Measurements from ENCODE around the gene LRIT1.

Gene LRIT1

GRCh38 chr10:84184517-84184916 is 56.8 kb downstream of the LRIT1 start:
- no peak overlapping the region for H3K27ac ChIP-seq
- no peaks in the 10 kb centered on the region for H3K27me3 ChIP-seq (ENCODE audit: control insufficient read depth, insufficient read depth, low read length)
- H3K36me3 ChIP-seq (ENCODE audit: control insufficient read depth, insufficient read depth, low read length) = no peaks in the 10 kb centered on the region
- no peaks in the 10 kb centered on the region for H3K79me2 ChIP-seq
- H3K9ac ChIP-seq = no peak overlapping the region
- no peak overlapping the region for H2AFZ ChIP-seq
- no peaks in the 10 kb centered on the region for H3K4me1 ChIP-seq
- TF ChIP-seq, protein P1, sequence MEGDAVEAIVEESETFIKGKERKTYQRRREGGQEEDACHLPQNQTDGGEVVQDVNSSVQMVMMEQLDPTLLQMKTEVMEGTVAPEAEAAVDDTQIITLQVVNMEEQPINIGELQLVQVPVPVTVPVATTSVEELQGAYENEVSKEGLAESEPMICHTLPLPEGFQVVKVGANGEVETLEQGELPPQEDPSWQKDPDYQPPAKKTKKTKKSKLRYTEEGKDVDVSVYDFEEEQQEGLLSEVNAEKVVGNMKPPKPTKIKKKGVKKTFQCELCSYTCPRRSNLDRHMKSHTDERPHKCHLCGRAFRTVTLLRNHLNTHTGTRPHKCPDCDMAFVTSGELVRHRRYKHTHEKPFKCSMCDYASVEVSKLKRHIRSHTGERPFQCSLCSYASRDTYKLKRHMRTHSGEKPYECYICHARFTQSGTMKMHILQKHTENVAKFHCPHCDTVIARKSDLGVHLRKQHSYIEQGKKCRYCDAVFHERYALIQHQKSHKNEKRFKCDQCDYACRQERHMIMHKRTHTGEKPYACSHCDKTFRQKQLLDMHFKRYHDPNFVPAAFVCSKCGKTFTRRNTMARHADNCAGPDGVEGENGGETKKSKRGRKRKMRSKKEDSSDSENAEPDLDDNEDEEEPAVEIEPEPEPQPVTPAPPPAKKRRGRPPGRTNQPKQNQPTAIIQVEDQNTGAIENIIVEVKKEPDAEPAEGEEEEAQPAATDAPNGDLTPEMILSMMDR (IDR thresholded peaks at IDR 0.05) = no peak
- H3K4me2 ChIP-seq (ENCODE audit: low read length) = no peak overlapping the region
- no peaks in the 10 kb centered on the region for H3K9me3 ChIP-seq (ENCODE audit: control insufficient read depth, low read length)
- H3K4me3 ChIP-seq (ENCODE audit: low read depth, low read length) = no peak overlapping the region

DNA sequence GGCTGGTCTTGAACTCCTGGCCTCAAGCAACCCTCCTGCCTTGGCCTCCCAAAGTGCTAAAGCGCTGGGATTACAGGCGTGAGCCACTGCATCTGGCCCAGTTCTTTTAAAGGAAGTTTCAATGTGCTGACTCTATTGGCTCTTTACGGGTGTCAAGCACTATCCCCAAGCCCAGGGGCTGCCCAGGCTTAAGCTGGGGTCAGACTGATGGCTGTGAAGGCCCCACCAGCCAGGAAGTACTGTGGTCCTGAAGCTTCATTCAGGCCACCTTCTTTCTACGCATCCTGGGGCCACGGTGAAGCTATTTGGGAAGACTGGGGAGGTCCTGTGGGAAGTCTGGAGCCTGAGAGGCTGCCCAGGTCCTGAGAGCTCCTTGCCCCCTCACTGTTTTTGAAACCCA is 59.7 kb downstream of the LRIT1 start:
- no peak overlapping the region for H3K27ac ChIP-seq
- no peak overlapping the region for H3K9ac ChIP-seq
- no peaks in the 10 kb centered on the region for H3K79me2 ChIP-seq
- no peaks in the 10 kb centered on the region for H3K9me3 ChIP-seq (ENCODE audit: control insufficient read depth, low read length)
- TF ChIP-seq, protein P1 (IDR thresholded peaks at IDR 0.05) = no peak
- H3K4me3 ChIP-seq (ENCODE audit: low read depth, low read length) = no peak overlapping the region
- H3K36me3 ChIP-seq (ENCODE audit: control insufficient read depth, insufficient read depth, low read length) = no peaks in the 10 kb centered on the region
- no peaks in the 10 kb centered on the region for H3K27me3 ChIP-seq (ENCODE audit: control insufficient read depth, insufficient read depth, low read length)
- no peaks in the 10 kb centered on the region for H3K4me1 ChIP-seq
- H2AFZ ChIP-seq = no peak overlapping the region
- no peak overlapping the region for H3K4me2 ChIP-seq (ENCODE audit: low read length)
